H9 (cell line): ENCODE measurements around the gene YIPF6. TPM values are rescaled to one million over a fixed set of nuclear protein-coding genes. Genes with fewer than 3 reads are reported as not detected.

Source experiments
- DNase-seq: peaks from one replicate; pipeline ENCODE4 v3.0.0-alpha.2; 2017
- H2AFZ ChIP-seq: one replicate; pipeline ENCODE4 v1.6.1; 2013; ENCODE audit warnings: mild to moderate bottlenecking, low read length, control low read depth, moderate library complexity
- H2AK5ac ChIP-seq: 2 replicates; pipeline ENCODE4 v1.6.1; 2013; ENCODE audit warnings: low read length, control low read depth, mixed read lengths; ENCODE audit not compliant: insufficient read length
- H2BK120ac ChIP-seq: one replicate; pipeline ENCODE4 v1.6.1; 2013; ENCODE audit warnings: low read depth, mild to moderate bottlenecking, low read length, control low read depth, inconsistent platforms; ENCODE audit not compliant: poor library complexity, severe bottlenecking
- H2BK12ac ChIP-seq: 2 replicates; pipeline ENCODE4 v1.6.1; 2013; ENCODE audit warnings: low read length, control low read depth, mixed read lengths, low read depth; ENCODE audit not compliant: insufficient read length
- H2BK15ac ChIP-seq: 2 replicates; pipeline ENCODE4 v1.6.1; 2013; ENCODE audit warnings: low read depth, low read length, control low read depth
- H2BK20ac ChIP-seq: one replicate; pipeline ENCODE4 v1.6.1; 2013; ENCODE audit warnings: low read depth, mild to moderate bottlenecking, low read length, control low read depth, inconsistent platforms; ENCODE audit not compliant: poor library complexity, severe bottlenecking
- H2BK5ac ChIP-seq: 2 replicates; pipeline ENCODE4 v1.6.1; 2013; ENCODE audit warnings: low read length, control low read depth, mixed read lengths; ENCODE audit not compliant: insufficient read length
- H3K14ac ChIP-seq: 2 replicates; pipeline ENCODE4 v1.6.1; 2013; ENCODE audit warnings: low read length, control low read depth; ENCODE audit not compliant: insufficient read depth
- H3K18ac ChIP-seq: 2 replicates; pipeline ENCODE4 v1.6.1; 2013; ENCODE audit warnings: low read depth, mild to moderate bottlenecking, mixed read lengths, low read length, control low read depth; ENCODE audit not compliant: insufficient read length
- H3K23ac ChIP-seq: 2 replicates; pipeline ENCODE4 v1.6.1; 2013; ENCODE audit warnings: low read length, control low read depth, mixed read lengths, low read depth; ENCODE audit not compliant: insufficient read length
- H3K23me2 ChIP-seq: 2 replicates; pipeline ENCODE4 v1.6.1; 2013; ENCODE audit warnings: low read depth, mild to moderate bottlenecking, mixed read lengths, low read length, control low read depth; ENCODE audit not compliant: insufficient read length, poor library complexity, severe bottlenecking
- H3K27ac ChIP-seq: 2 replicates; pipeline ENCODE4 v1.5.1; 2013; ENCODE audit warnings: low read length, control low read depth, mixed read lengths, low read depth; ENCODE audit not compliant: insufficient read length
- H3K27me3 ChIP-seq: 2 replicates; pipeline ENCODE4 v1.6.1; 2013; ENCODE audit warnings: low read length, control low read depth, inconsistent platforms; ENCODE audit not compliant: insufficient read depth
- H3K4ac ChIP-seq: 2 replicates; pipeline ENCODE4 v1.6.1; 2013; ENCODE audit warnings: low read depth, mild to moderate bottlenecking, control low read depth, inconsistent platforms, low read length, moderate library complexity
- H3K4me1 ChIP-seq: 2 replicates; pipeline ENCODE4 v1.6.1; 2013; ENCODE audit warnings: low read length, control low read depth, inconsistent platforms; ENCODE audit not compliant: insufficient read depth
- H3K4me2 ChIP-seq: 2 replicates; pipeline ENCODE4 v1.6.1; 2013; ENCODE audit warnings: low read length, control low read depth, mixed read lengths; ENCODE audit not compliant: insufficient read length, insufficient read depth
- H3K56ac ChIP-seq: 2 replicates; pipeline ENCODE4 v1.6.1; 2013; ENCODE audit warnings: low read depth, mild to moderate bottlenecking, mixed read lengths, low read length, control low read depth; ENCODE audit not compliant: insufficient read length
- H3K79me1 ChIP-seq: 2 replicates; pipeline ENCODE4 v1.6.1; 2013; ENCODE audit warnings: low read depth, mild to moderate bottlenecking, moderate library complexity, low read length, control low read depth, inconsistent platforms; ENCODE audit not compliant: insufficient read depth, poor library complexity, severe bottlenecking
- H3K79me2 ChIP-seq: 2 replicates; pipeline ENCODE4 v1.6.1; 2013; ENCODE audit warnings: low read length, control low read depth, inconsistent platforms; ENCODE audit not compliant: insufficient read depth
- H3K9ac ChIP-seq: 2 replicates; pipeline ENCODE4 v1.6.1; 2013; ENCODE audit warnings: low read length, control low read depth, mixed read lengths; ENCODE audit not compliant: insufficient read length; ENCODE audit errors: extremely low read depth
- H3K9me3 ChIP-seq: one replicate; pipeline ENCODE4 v1.6.1; 2013; ENCODE audit warnings: low read depth, low read length, inconsistent platforms; ENCODE audit not compliant: control insufficient read depth
- H3T11ph ChIP-seq: one replicate; pipeline ENCODE4 v1.6.1; 2013; ENCODE audit warnings: mild to moderate bottlenecking, low read length, control low read depth, inconsistent platforms
- H4K20me1 ChIP-seq: one replicate; pipeline ENCODE4 v1.6.1; 2013; ENCODE audit not compliant: control insufficient read depth, insufficient read length, insufficient read depth
- H4K5ac ChIP-seq: 2 replicates; pipeline ENCODE4 v1.6.1; 2013; ENCODE audit warnings: low read depth, mild to moderate bottlenecking, mixed read lengths, low read length, control low read depth; ENCODE audit not compliant: insufficient read length
- H4K8ac ChIP-seq: replicated peaks from 2 replicates; pipeline ENCODE4 v1.6.1; 2013; ENCODE audit warnings: low read length, control low read depth, mixed read lengths, low read depth; ENCODE audit not compliant: insufficient read length
- H4K91ac ChIP-seq: 2 replicates; pipeline ENCODE4 v1.6.1; 2013; ENCODE audit warnings: low read depth, mild to moderate bottlenecking, moderate library complexity, mixed read lengths, low read length, control low read depth; ENCODE audit not compliant: insufficient read length
- H3K27ac Mint-ChIP-seq, 3 experiments: 2 replicates in 2 of 3; 3 replicates in 1 of 3; pipeline ENCODE4 v1.8.0; 2020 to 2021; ENCODE audit warnings: mixed read lengths in 3 of 3, mild to moderate bottlenecking in 1 of 3, moderate library complexity in 1 of 3
- H3K27me3 Mint-ChIP-seq: 2 replicates; pipeline ENCODE4 v1.8.0; 2021; ENCODE audit warnings: low read depth, mild to moderate bottlenecking, moderate library complexity, mixed read lengths
- H3K36me3 Mint-ChIP-seq, 3 experiments: 2 replicates in 2 of 3; 3 replicates in 1 of 3; pipeline ENCODE4 v1.8.0; 2020 to 2021; ENCODE audit warnings: low read depth in 3 of 3, mixed read lengths in 3 of 3; ENCODE audit not compliant: insufficient read depth in 1 of 3
- H3K4me1 Mint-ChIP-seq, 2 experiments: 2 replicates each; pipeline ENCODE4 v1.8.0; 2020; ENCODE audit warnings: mixed read lengths in 2 of 2
- H3K4me3 Mint-ChIP-seq, 2 experiments: 2 replicates in 1 of 2; 3 replicates in 1 of 2; pipeline ENCODE4 v1.8.0; 2020 to 2021; ENCODE audit warnings: mild to moderate bottlenecking in 2 of 2, mixed read lengths in 2 of 2, moderate library complexity in 1 of 2
- H3K9me3 Mint-ChIP-seq, 2 experiments: 2 replicates in 1 of 2; 3 replicates in 1 of 2; pipeline ENCODE4 v1.8.0; 2020; ENCODE audit warnings: mild to moderate bottlenecking in 2 of 2, mixed read lengths in 2 of 2, moderate library complexity in 1 of 2
- WGBS: extraction: QIAGEN DNeasy Blood & Tissue Kit; methylation state at CpG from one replicate; pipeline ENCODE4 v1.1.7; 2013; ENCODE audit warnings: missing lambda C conversion rate, low lambda C conversion rate, mixed read lengths; ENCODE audit not compliant: insufficient read length; ENCODE audit errors: extremely low coverage; 5-methylcytosine and 5-hydroxymethylcytosine counted together
- total RNA-seq: library from RNA; stranded (reverse); gene quantifications from 2 replicates; pipeline ENCODE4 v1.2.1, GENCODE V29; 2021
- TF ChIP-seq, protein P1 (sequence below): fragments of 200-600 bp; sonication (generic); conservative IDR thresholded peaks from 3 replicates; pipeline ENCODE4 v1.8.0; 2021; ENCODE audit warnings: antibody characterized with exemption, mild to moderate bottlenecking

The YIPF6 gene
- total RNA-seq, 1 experiment from 2014 or later, result 31.8 TPM

DNA sequence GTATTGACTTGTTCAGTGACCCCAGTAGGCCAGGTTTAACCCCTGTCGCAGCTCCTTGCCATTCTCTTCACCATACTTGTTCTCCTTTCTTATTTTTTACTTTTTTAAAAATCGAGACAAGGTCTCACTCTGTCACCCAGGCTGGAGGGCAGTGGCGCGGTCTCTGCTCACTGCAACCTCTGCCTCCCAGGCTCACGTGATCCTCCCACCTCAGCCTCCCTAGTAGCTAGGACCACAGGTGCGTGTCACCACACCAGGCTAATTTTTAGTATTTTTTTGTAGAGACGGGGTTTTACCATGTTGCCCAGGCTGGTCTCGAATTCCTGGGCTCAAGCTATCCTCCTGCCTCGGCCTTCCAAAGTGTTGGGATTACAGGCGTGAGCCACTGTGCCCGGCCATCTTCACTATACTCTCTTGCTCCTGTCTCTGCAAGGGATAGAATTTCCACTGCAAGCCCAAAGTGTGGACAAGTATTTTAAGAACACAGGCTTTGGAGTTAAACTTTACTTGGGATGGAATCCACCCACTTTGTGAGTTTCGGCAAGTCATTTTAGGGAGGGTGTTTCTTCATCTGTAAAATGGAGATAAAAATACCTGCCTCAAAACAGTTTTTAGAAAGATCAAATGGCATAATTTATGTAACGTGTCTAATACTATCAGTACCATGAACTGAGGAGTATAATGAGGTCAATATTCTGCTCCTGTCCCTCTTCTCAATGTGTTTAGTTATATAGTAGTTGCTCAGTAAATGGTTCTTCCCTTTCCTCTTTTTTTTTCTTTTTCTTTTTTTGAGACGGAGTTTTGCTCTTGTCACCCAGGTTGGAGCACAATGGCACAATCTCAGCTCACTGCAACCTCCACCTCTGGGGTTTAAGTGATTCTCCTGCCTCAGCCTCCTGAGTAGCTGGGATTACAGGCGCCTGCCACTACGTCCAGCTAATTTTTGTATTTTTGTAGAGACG lies 973 bp downstream of the YIPF6 start:
- Histone ChIP-seq H3K79me2 (peaks cover 4% of the 10 kb centered on the region; the same call in 1 of the 2 replicates), H2BK12ac (no peak overlapping the region), H3K79me1 (no peaks in the 10 kb centered on the region), H3K23me2 (no peaks in the 10 kb centered on the region), H2BK15ac (no peak overlapping the region), H2AK5ac (no peak overlapping the region), H2BK120ac (no peak overlapping the region), H3K18ac (no peak overlapping the region), H2BK20ac (no peak overlapping the region), H4K8ac (no peak overlapping the region), H3K4me1 (no peaks in the 10 kb centered on the region), H4K91ac (no peak overlapping the region), H3K14ac (no peak overlapping the region), H3K27me3 (no peaks in the 10 kb centered on the region), H3K23ac (no peak overlapping the region), H2AFZ (no peak overlapping the region), H2BK5ac (no peak overlapping the region), H3K56ac (no peak overlapping the region), H3K27ac (no peak overlapping the region), H3K4me2 (peak overlapping the region; percentile 59), H3K9me3 (peaks cover 24% of the 10 kb centered on the region), H3K4ac (no peak overlapping the region), H4K20me1 (no peaks in the 10 kb centered on the region), H4K5ac (no peak overlapping the region), H3K9ac (peak overlapping the region; percentile 88), H3T11ph (no peak overlapping the region)
- no CpG with 5 or more reads among the region's 17 CpGs for WGBS
- Mint-ChIP-seq H3K9me3 (peaks cover 66 to 75% of the 10 kb centered on the region in 2 experiments), H3K27ac (peak overlapping the region; percentile 66 to 99 (median 99); a peak in 6 of 7 replicates), H3K4me3 (peak overlapping the region; percentile 88 to 89), H3K27me3 (peaks cover 1% of the 10 kb centered on the region; the same call in 1 of the 2 replicates), H3K36me3 (peaks cover 5 to 16% (median 12%) of the 10 kb centered on the region in 3 experiments), H3K4me1 (peaks cover 3 to 7% of the 10 kb centered on the region in 2 experiments; a peak in 1 of 4 replicates)
- TF ChIP-seq, protein P1, sequence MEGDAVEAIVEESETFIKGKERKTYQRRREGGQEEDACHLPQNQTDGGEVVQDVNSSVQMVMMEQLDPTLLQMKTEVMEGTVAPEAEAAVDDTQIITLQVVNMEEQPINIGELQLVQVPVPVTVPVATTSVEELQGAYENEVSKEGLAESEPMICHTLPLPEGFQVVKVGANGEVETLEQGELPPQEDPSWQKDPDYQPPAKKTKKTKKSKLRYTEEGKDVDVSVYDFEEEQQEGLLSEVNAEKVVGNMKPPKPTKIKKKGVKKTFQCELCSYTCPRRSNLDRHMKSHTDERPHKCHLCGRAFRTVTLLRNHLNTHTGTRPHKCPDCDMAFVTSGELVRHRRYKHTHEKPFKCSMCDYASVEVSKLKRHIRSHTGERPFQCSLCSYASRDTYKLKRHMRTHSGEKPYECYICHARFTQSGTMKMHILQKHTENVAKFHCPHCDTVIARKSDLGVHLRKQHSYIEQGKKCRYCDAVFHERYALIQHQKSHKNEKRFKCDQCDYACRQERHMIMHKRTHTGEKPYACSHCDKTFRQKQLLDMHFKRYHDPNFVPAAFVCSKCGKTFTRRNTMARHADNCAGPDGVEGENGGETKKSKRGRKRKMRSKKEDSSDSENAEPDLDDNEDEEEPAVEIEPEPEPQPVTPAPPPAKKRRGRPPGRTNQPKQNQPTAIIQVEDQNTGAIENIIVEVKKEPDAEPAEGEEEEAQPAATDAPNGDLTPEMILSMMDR, result no peak
- no peak for DNase-seq
